ENCODE measurements around the gene ZNF609. TPM values are rescaled to one million over a fixed set of nuclear protein-coding genes. Genes with fewer than 3 reads are reported as not detected.

Gene ZNF609
- total and polyA plus RNA-seq, 10 of the 15 experiments (the other 5 are each of a cell fraction or from before 2014, with no cell fraction given) = 5.1 to 35.3 (median 13.6) TPM

DNA sequence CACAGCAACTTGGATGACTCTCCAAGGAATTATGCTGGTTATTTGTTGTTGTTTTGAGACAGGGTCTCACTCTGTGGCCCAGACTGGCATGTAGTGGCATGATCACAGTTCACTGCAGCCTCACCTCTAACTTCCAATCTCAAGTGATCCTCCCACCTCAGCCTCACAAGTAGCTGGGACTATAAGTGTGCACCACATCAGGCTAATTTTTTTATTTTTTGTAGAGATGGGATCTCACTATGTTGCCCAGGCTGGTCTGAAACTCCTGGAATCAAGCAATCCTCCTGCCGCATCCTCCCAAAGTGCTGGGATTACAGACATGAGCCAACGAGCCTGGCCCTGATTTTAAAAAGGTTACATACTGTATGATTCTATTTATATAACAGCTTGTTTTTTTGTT, 252.0 kb downstream of the ZNF609 start:
- H3K27ac ChIP-seq (ENCODE audit: control insufficient read depth, insufficient read depth) = no peak overlapping the region
- H3K36me3 ChIP-seq (ENCODE audit: control insufficient read depth in 2 of 2, insufficient read depth in 2 of 2, low read length in 1 of 2) = no peaks in the 10 kb centered on the region
- no peak overlapping the region for H3K4me2 ChIP-seq (ENCODE audit: control insufficient read depth, insufficient read depth)
- 36% methylated on average over 2 of the region's 2 CpGs for WGBS (ENCODE audit: insufficient coverage, insufficient replicate concordance, low lambda C conversion rate, missing lambda C conversion rate)
- intact Hi-C loops (cut with micrococcal nuclease; ENCODE audit: unreplicated experiment) (no loop called here), in situ Hi-C loops (cut with MboI) (no loop called here)
- FAIRE-seq = no peak
- no peaks in the 10 kb centered on the region for H3K79me2 ChIP-seq (ENCODE audit: control insufficient read depth, insufficient read depth, low read length)
- ChIA-PET SMC1A (ENCODE audit: uncharacterized antibody, unreplicated experiment) (interaction anchor here (0.7 kb wide), 1 partner anchor 31 kb away, joined by 3 read pairs; no protein-coding TSS in a partner anchor), POLR2A (interaction anchor here (0.6 to 0.7 kb wide), 3 partner anchors 17 to 291 kb away, joined by 3 to 4 read pairs (median 3); no protein-coding TSS in a partner anchor), RAD21 (ENCODE audit: unreplicated experiment) (no interaction called here), CTCF (interaction anchor here (0.7 to 1.4 kb wide), 4 partner anchors 16 to 285 kb away, joined by 3 to 5 read pairs (median 4); no protein-coding TSS in a partner anchor)
- H3K9me3 ChIP-seq (replicated peaks; ENCODE audit: control insufficient read depth, insufficient read depth, low read length) = no peaks in the 10 kb centered on the region
- DNase-seq (ENCODE audit: low read depth, low spot score) = no peak
- H4K20me1 ChIP-seq (ENCODE audit: control insufficient read depth, insufficient read depth) = no peaks in the 10 kb centered on the region
- no peaks in the 10 kb centered on the region for H3K4me1 ChIP-seq (ENCODE audit: control insufficient read depth, insufficient read depth, low read length)
- H3K27me3 ChIP-seq (replicated peaks in 1 of 2; ENCODE audit: control insufficient read depth in 2 of 2, insufficient read depth in 2 of 2, low read length in 1 of 2) = no peaks in the 10 kb centered on the region
- no peak overlapping the region for H3K4me3 ChIP-seq
- H2AFZ ChIP-seq (ENCODE audit: control insufficient read depth, low read depth, low read length) = no peak overlapping the region
- no peak for ATAC-seq
- no peak overlapping the region for H3K9ac ChIP-seq (ENCODE audit: control insufficient read depth, insufficient read depth, low read length)
- BruUV-seq (replicated peaks) = no TSS peak
- TF ChIP-seq SIX5 (IDR thresholded peaks at IDR 0.05; ENCODE audit: low read depth, low read length, severe bottlenecking) = no peak
- TF ChIP-seq E2F8 (IDR thresholded peaks at IDR 0.05; ENCODE audit: low read depth, partially characterized antibody) = no peak
- no peak for TF ChIP-seq EP300 (IDR thresholded peaks at IDR 0.05; ENCODE audit: borderline replicate concordance in 1 of 2, control insufficient read depth in 1 of 2, low read depth in 2 of 2, low read length in 2 of 2)
- TF ChIP-seq, protein P1, sequence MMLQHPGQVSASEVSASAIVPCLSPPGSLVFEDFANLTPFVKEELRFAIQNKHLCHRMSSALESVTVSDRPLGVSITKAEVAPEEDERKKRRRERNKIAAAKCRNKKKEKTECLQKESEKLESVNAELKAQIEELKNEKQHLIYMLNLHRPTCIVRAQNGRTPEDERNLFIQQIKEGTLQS (IDR thresholded peaks at IDR 0.05; ENCODE audit: borderline replicate concordance, extremely low read depth, low read depth, low read length) = no peak
- TF ChIP-seq CEBPB (IDR thresholded peaks at IDR 0.05; ENCODE audit: borderline replicate concordance in 1 of 2, low read depth in 2 of 2, low read length in 2 of 2) = no peak
- TF ChIP-seq ZNF207 (IDR thresholded peaks at IDR 0.05; ENCODE audit: borderline replicate concordance) = no peak
- TF ChIP-seq CHD4 (IDR thresholded peaks at IDR 0.05) = no peak
- no peak for TF ChIP-seq CREB1 (IDR thresholded peaks at IDR 0.05; ENCODE audit: low read depth)
- TF ChIP-seq MYC (IDR thresholded peaks at IDR 0.05; ENCODE audit: insufficient read depth, insufficient read length, insufficient replicate concordance, low read length, severe bottlenecking) = no peak
- no peak for TF ChIP-seq NR2C2 (IDR thresholded peaks at IDR 0.05; ENCODE audit: borderline replicate concordance, control insufficient read depth, insufficient read length, low read depth)
- TF ChIP-seq ZNF384 (IDR thresholded peaks at IDR 0.05; ENCODE audit: borderline replicate concordance, low read depth, low read length) = no peak
- no peak for TF ChIP-seq GATAD2B (conservative IDR thresholded peaks at IDR 0.05; ENCODE audit: low read depth)
- no peak for TF ChIP-seq CEBPZ (IDR thresholded peaks at IDR 0.05; ENCODE audit: low read depth, low read length)
- TF ChIP-seq SRF (IDR thresholded peaks at IDR 0.05; ENCODE audit: low read depth in 2 of 2, low read length in 2 of 2) = no peak
